ENCODE data around the gene SPC25. TPM values are rescaled to one million over a fixed set of nuclear protein-coding genes. Genes with fewer than 3 reads are reported as not detected.

Gene SPC25
- total and polyA plus RNA-seq, 2 experiments from 2014 or later, result 23.4 to 72.7 TPM

DNA sequence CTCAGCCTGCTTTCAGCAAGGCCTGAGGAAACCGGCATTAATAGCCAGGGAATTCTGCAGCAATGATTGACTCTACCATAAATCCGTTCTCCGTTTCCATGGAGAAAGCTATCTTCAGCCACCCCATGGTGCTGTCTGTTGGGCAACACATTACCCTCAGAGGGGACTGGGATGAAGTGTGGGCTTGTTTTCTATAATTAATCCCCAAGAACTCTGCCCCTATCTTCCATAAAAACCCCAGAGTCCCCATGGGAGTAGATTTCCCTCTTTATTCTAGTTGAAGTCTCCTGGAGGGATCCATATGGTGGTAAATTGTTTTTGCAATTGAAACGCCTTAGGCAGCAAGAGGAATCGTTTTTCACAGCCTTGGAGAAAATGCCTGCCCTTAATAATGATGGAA lies 20.1 kb upstream of the SPC25 start (continued):
- TF ChIP-seq, protein P1, sequence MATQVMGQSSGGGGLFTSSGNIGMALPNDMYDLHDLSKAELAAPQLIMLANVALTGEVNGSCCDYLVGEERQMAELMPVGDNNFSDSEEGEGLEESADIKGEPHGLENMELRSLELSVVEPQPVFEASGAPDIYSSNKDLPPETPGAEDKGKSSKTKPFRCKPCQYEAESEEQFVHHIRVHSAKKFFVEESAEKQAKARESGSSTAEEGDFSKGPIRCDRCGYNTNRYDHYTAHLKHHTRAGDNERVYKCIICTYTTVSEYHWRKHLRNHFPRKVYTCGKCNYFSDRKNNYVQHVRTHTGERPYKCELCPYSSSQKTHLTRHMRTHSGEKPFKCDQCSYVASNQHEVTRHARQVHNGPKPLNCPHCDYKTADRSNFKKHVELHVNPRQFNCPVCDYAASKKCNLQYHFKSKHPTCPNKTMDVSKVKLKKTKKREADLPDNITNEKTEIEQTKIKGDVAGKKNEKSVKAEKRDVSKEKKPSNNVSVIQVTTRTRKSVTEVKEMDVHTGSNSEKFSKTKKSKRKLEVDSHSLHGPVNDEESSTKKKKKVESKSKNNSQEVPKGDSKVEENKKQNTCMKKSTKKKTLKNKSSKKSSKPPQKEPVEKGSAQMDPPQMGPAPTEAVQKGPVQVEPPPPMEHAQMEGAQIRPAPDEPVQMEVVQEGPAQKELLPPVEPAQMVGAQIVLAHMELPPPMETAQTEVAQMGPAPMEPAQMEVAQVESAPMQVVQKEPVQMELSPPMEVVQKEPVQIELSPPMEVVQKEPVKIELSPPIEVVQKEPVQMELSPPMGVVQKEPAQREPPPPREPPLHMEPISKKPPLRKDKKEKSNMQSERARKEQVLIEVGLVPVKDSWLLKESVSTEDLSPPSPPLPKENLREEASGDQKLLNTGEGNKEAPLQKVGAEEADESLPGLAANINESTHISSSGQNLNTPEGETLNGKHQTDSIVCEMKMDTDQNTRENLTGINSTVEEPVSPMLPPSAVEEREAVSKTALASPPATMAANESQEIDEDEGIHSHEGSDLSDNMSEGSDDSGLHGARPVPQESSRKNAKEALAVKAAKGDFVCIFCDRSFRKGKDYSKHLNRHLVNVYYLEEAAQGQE (IDR thresholded peaks at IDR 0.05; ENCODE audit: unreplicated experiment), result no peak
- TF ChIP-seq STAT1 (IDR thresholded peaks at IDR 0.05; ENCODE audit: unreplicated experiment) (no peak), ZNF331 (CRISPR knock-in tag; IDR thresholded peaks at IDR 0.05; ENCODE audit: low read depth) (no peak), NANOG (IDR thresholded peaks at IDR 0.05; ENCODE audit: borderline replicate concordance) (no peak), POLR2AphosphoS5 (IDR thresholded peaks at IDR 0.05; ENCODE audit: low read depth) (no peak), EZH2phosphoT487 (IDR thresholded peaks at IDR 0.05; ENCODE audit: unreplicated experiment) (no peak)

DNA sequence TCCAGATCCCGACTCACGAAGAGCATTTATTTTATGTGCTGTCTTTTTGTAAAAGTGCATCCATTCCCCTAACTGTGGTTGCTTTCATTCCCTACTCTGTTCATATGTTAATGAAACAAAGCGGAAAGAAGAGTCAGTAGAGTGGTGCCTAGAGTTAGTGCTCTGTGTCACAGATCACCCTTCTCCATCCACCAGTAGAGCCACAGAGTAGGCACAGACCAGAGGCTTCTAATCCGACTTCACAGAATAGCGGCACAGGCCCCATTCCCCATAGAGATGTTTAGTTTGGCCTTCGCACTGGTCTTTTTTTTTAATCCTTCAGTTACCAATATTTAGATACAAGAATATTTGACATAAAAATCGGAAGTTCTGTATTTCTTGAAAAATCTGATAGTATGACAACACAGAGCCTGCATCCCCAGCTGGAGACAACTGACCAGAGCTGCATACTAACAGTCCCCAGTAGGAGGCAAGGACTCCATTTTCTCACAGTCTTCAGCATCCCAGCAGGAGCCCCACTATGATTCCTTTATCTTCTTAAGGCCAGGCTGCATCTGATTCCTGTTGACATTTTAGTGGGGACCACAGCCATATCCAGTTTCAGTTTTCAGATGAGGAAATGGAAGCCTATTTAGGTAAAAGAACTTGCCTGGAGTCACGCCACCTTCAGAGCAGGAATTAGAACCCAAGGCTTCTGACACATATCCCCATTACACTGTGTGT lies 17.9 kb upstream of the SPC25 start:
- Mint-ChIP-seq H3K9me3 (no peaks in the 10 kb centered on the region), H3K4me1 (peaks cover 56% of the 10 kb centered on the region), H3K36me3 (ENCODE audit: low read depth) (no peaks in the 10 kb centered on the region), H3K4me3 (no peak overlapping the region; the same call in 2 of the 3 replicates), H3K27me3 (ENCODE audit: insufficient read depth, low read depth, poor library complexity) (peaks cover 21% of the 10 kb centered on the region), H3K27ac (peak overlapping the region; percentile 57)
- Histone ChIP-seq H3K27ac (ENCODE audit: low read depth) (peak overlapping the region; percentile 58), H3K9me2 (ENCODE audit: insufficient read depth) (0 out of 2 replicates have a peak, but pooled peaks cover 4% of the 10 kb centered on the region), H3K4me2 (peak overlapping the region; percentile 41), H4K20me1 (replicated peaks; ENCODE audit: insufficient read depth) (no peaks in the 10 kb centered on the region), H3K4me3 (no peak overlapping the region), H3K79me2 (replicated peaks; ENCODE audit: insufficient read depth) (no peaks in the 10 kb centered on the region), H3K36me3 (ENCODE audit: insufficient read depth) (no peaks in the 10 kb centered on the region), H3K27me3 (ENCODE audit: insufficient read depth) (peaks cover 8% of the 10 kb centered on the region; the same call in 1 of the 2 replicates), H3F3A (replicated peaks; ENCODE audit: low read depth) (0 out of 2 replicates have a peak, but pooled peaks cover 7% of the 10 kb centered on the region), H2AFZ (peak overlapping the region; percentile 45; the same call in 1 of the 2 replicates), H3K4me1 (ENCODE audit: insufficient read depth) (peaks cover 50% of the 10 kb centered on the region)
- ATAC-seq (peak; percentile 71), DNase-seq (ENCODE audit: low spot score) (peak; percentile 41)
- TF ChIP-seq, protein P1 (IDR thresholded peaks at IDR 0.05; ENCODE audit: unreplicated experiment), result no peak
- TF ChIP-seq JUNB (IDR thresholded peaks at IDR 0.05; ENCODE audit: unreplicated experiment), result no peak
- no peak for TF ChIP-seq EZH2phosphoT487 (IDR thresholded peaks at IDR 0.05; ENCODE audit: unreplicated experiment)
- no peak for TF ChIP-seq STAT1 (IDR thresholded peaks at IDR 0.05; ENCODE audit: unreplicated experiment)
- no peak for TF ChIP-seq POLR2AphosphoS5 (IDR thresholded peaks at IDR 0.05; ENCODE audit: low read depth)
- TF ChIP-seq, protein P2, sequence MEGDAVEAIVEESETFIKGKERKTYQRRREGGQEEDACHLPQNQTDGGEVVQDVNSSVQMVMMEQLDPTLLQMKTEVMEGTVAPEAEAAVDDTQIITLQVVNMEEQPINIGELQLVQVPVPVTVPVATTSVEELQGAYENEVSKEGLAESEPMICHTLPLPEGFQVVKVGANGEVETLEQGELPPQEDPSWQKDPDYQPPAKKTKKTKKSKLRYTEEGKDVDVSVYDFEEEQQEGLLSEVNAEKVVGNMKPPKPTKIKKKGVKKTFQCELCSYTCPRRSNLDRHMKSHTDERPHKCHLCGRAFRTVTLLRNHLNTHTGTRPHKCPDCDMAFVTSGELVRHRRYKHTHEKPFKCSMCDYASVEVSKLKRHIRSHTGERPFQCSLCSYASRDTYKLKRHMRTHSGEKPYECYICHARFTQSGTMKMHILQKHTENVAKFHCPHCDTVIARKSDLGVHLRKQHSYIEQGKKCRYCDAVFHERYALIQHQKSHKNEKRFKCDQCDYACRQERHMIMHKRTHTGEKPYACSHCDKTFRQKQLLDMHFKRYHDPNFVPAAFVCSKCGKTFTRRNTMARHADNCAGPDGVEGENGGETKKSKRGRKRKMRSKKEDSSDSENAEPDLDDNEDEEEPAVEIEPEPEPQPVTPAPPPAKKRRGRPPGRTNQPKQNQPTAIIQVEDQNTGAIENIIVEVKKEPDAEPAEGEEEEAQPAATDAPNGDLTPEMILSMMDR (conservative IDR thresholded peaks at IDR 0.05; ENCODE audit: low read depth in 2 of 2), result peak in 1 of 2 experiments; percentile 10; a peak in 1 of 4 replicates
- TF ChIP-seq CREB1 (CRISPR knock-in tag; IDR thresholded peaks at IDR 0.05; ENCODE audit: low read depth), result no peak
- TF ChIP-seq, protein P3, sequence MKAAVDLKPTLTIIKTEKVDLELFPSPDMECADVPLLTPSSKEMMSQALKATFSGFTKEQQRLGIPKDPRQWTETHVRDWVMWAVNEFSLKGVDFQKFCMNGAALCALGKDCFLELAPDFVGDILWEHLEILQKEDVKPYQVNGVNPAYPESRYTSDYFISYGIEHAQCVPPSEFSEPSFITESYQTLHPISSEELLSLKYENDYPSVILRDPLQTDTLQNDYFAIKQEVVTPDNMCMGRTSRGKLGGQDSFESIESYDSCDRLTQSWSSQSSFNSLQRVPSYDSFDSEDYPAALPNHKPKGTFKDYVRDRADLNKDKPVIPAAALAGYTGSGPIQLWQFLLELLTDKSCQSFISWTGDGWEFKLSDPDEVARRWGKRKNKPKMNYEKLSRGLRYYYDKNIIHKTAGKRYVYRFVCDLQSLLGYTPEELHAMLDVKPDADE (IDR thresholded peaks at IDR 0.05), result 0 out of 2 replicates have a peak, but pooled peaks have one; percentile 14
- TF ChIP-seq ZNF114 (CRISPR knock-in tag; IDR thresholded peaks at IDR 0.05), result no peak
- no peak for TF ChIP-seq EZH2 (IDR thresholded peaks at IDR 0.05; ENCODE audit: low read depth, unreplicated experiment)
- TF ChIP-seq ZNF331 (CRISPR knock-in tag; IDR thresholded peaks at IDR 0.05; ENCODE audit: low read depth), result no peak
